ENCODE data around the gene LDLRAD3. TPM values are rescaled to one million over a fixed set of nuclear protein-coding genes. Genes with fewer than 3 reads are reported as not detected.

Gene LDLRAD3
- total RNA-seq, 3 donors from 2014 or later (not counting 1 experiment from before 2014, with no cell fraction given), result 1.0 to 1.5 (median 1.2) TPM

GRCh38 chr11:36141196-36141953, 197.5 kb downstream of the LDLRAD3 start:
- Mint-ChIP-seq H3K27me3 (ENCODE audit: low read depth in 2 of 2) (peaks cover 0 to 7% of the 10 kb centered on the region in 2 donors), H3K4me1 (no peaks in the 10 kb centered on the region), H3K27ac (no peak overlapping the region), H3K36me3 (no peaks in the 10 kb centered on the region), H3K9me3 (no peaks in the 10 kb centered on the region), H3K4me3 (no peak overlapping the region)
- ATAC-seq (no peak), DNase-seq (no peak)
- Histone ChIP-seq H3K36me3 (ENCODE audit: control insufficient read depth, insufficient read depth, low read length) (no peaks in the 10 kb centered on the region), H3K9me3 (ENCODE audit: control insufficient read depth, insufficient read depth, low read length) (no peaks in the 10 kb centered on the region), H3K4me3 (ENCODE audit: low read length) (no peak overlapping the region), H3K4me1 (ENCODE audit: control insufficient read depth, insufficient read depth, low read length) (no peaks in the 10 kb centered on the region), H3K27me3 (ENCODE audit: control insufficient read depth, insufficient read depth, low read length) (no peaks in the 10 kb centered on the region), H3K27ac (ENCODE audit: low read length) (no peak overlapping the region)
- no peak for TF ChIP-seq CTCF (IDR thresholded peaks at IDR 0.05)
- intact Hi-C loops (cut with micrococcal nuclease), result no loop called here
- 80% methylated on average over 11 of the region's 12 CpGs for WGBS (ENCODE audit: insufficient coverage)

- Histone ChIP-seq H3K9me3 (ENCODE audit: control insufficient read depth, insufficient read depth, low read length) (no peaks in the 10 kb centered on the region), H3K4me3 (ENCODE audit: low read length) (no peak overlapping the region), H3K27me3 (ENCODE audit: control insufficient read depth, insufficient read depth, low read length) (no peaks in the 10 kb centered on the region), H3K4me1 (ENCODE audit: control insufficient read depth, insufficient read depth, low read length) (no peaks in the 10 kb centered on the region), H3K36me3 (ENCODE audit: control insufficient read depth, insufficient read depth, low read length) (no peaks in the 10 kb centered on the region), H3K27ac (ENCODE audit: low read length) (no peak overlapping the region)
- DNase-seq (no peak), ATAC-seq (no peak)
- no peaks in the 10 kb centered on the region for H3K4me1 Mint-ChIP-seq
- H3K27me3 Mint-ChIP-seq (ENCODE audit: low read depth in 2 of 2), result peaks cover 0 to 7% of the 10 kb centered on the region in 2 donors
- H3K4me3 Mint-ChIP-seq, result no peak overlapping the region
- H3K9me3 Mint-ChIP-seq, result no peaks in the 10 kb centered on the region
- intact Hi-C loops (cut with micrococcal nuclease), result no loop called here
- no peaks in the 10 kb centered on the region for H3K36me3 Mint-ChIP-seq
- no peak for TF ChIP-seq CTCF (IDR thresholded peaks at IDR 0.05)
- no peak overlapping the region for H3K27ac Mint-ChIP-seq
- 90% methylated on average over 2 of the region's 2 CpGs for WGBS (ENCODE audit: insufficient coverage)
Measured at GRCh38 chr11:36141956-36142355, 198.1 kb downstream of the LDLRAD3 start.

GRCh38 chr11:36142439-36142838, 198.6 kb downstream of the LDLRAD3 start:
- no peak overlapping the region for H3K27ac ChIP-seq (ENCODE audit: low read length)
- WGBS (ENCODE audit: insufficient coverage), result 82% methylated on average over 8 of the region's 8 CpGs
- intact Hi-C loops (cut with micrococcal nuclease), result no loop called here
- Mint-ChIP-seq H3K4me3 (no peak overlapping the region), H3K36me3 (no peaks in the 10 kb centered on the region), H3K27me3 (ENCODE audit: low read depth in 2 of 2) (peaks cover 0 to 7% of the 10 kb centered on the region in 2 donors), H3K27ac (no peak overlapping the region), H3K9me3 (no peaks in the 10 kb centered on the region), H3K4me1 (no peaks in the 10 kb centered on the region)
- no peak for DNase-seq
- H3K4me1 ChIP-seq (ENCODE audit: control insufficient read depth, insufficient read depth, low read length), result no peaks in the 10 kb centered on the region
- H3K36me3 ChIP-seq (ENCODE audit: control insufficient read depth, insufficient read depth, low read length), result no peaks in the 10 kb centered on the region
- TF ChIP-seq CTCF (IDR thresholded peaks at IDR 0.05), result no peak
- H3K27me3 ChIP-seq (ENCODE audit: control insufficient read depth, insufficient read depth, low read length), result no peaks in the 10 kb centered on the region
- ATAC-seq, result no peak
- no peaks in the 10 kb centered on the region for H3K9me3 ChIP-seq (ENCODE audit: control insufficient read depth, insufficient read depth, low read length)
- H3K4me3 ChIP-seq (ENCODE audit: low read length), result no peak overlapping the region

- Histone ChIP-seq H3K27me3 (ENCODE audit: control insufficient read depth, insufficient read depth, low read length) (no peaks in the 10 kb centered on the region), H3K36me3 (ENCODE audit: control insufficient read depth, insufficient read depth, low read length) (no peaks in the 10 kb centered on the region)
- no peak overlapping the region for H3K27ac Mint-ChIP-seq
Measured at GRCh38 chr11:36142879-36143278, 199.0 kb downstream of the LDLRAD3 start.

More at GRCh38 chr11:36142879-36143278, 199.0 kb downstream of the LDLRAD3 start:
- Mint-ChIP-seq H3K4me3 (no peak overlapping the region), H3K4me1 (no peaks in the 10 kb centered on the region), H3K9me3 (no peaks in the 10 kb centered on the region), H3K27me3 (ENCODE audit: low read depth in 2 of 2) (peaks cover 0 to 7% of the 10 kb centered on the region in 2 donors), H3K36me3 (no peaks in the 10 kb centered on the region)
- DNase-seq (no peak), ATAC-seq (no peak)
- 96% methylated on average over 6 of the region's 6 CpGs for WGBS (ENCODE audit: insufficient coverage)
- TF ChIP-seq CTCF (IDR thresholded peaks at IDR 0.05), result no peak
- H3K4me1 ChIP-seq (ENCODE audit: control insufficient read depth, insufficient read depth, low read length), result no peaks in the 10 kb centered on the region
- no peak overlapping the region for H3K27ac ChIP-seq (ENCODE audit: low read length)
- H3K4me3 ChIP-seq (ENCODE audit: low read length), result no peak overlapping the region
- no peaks in the 10 kb centered on the region for H3K9me3 ChIP-seq (ENCODE audit: control insufficient read depth, insufficient read depth, low read length)
- intact Hi-C loops (cut with micrococcal nuclease), result no loop called here

Measured in natural killer cell (primary cell).